Ovary (tissue), 3 donors: Measurements from ENCODE around the gene MIEF2.

Experiments used
- CTCF ChIP-seq, 3 donors: fragments of 450-650 bp in 2 of 3; fragments of 200-600 bp in 1 of 3; IDR thresholded peaks; one replicate each; pipeline versions ENCODE4 v1.5.1 to v1.8.0; 2016 to 2022; ENCODE audit warnings: antibody characterized with exemption in 3 of 3, mild to moderate bottlenecking in 1 of 3
- POLR2A ChIP-seq: fragments of 450-650 bp; IDR thresholded peaks from one replicate; pipeline ENCODE4 v1.6.1; 2017; ENCODE audit warnings: antibody characterized with exemption, mild to moderate bottlenecking, moderate library complexity
- donor health status: DM: no; HTN: no; CAD: no.

- no peak for TF ChIP-seq CTCF (IDR thresholded peaks at IDR 0.05)
- TF ChIP-seq POLR2A, result no peak
Observed at GRCh38 chr17:18253187-18253884, 7.1 kb upstream of the MIEF2 start.
